ENCODE data around the gene LRP1B.

- TF ChIP-seq CTCF (IDR thresholded peaks at IDR 0.05; ENCODE audit: low read length) (no peak), EZH2 (IDR thresholded peaks at IDR 0.05; ENCODE audit: borderline replicate concordance, low read length) (no peak)
Observed at GRCh38 chr2:140841141-140841540, 1289.7 kb downstream of the LRP1B start.
